Measurements from ENCODE around the gene ZNF14.
"Not testable (repeated sequence)": the region's sequence is repeated elsewhere in the genome, so short reads cannot be mapped to it uniquely, and the experiment has no call there.

Gene ZNF14

GRCh38 chr19:19775891-19776205 lies 42.9 kb upstream of the ZNF14 start:
- Histone ChIP-seq H3K9me3 (ENCODE audit: control insufficient read depth, low read length) (no peaks in the 10 kb centered on the region), H3K4me3 (ENCODE audit: low read depth, low read length) (peak overlapping the region; percentile 88), H2AFZ (peak overlapping the region; percentile 77), H3K4me1 (no peaks in the 10 kb centered on the region), H3K9ac (peak overlapping the region; percentile 32), H3K79me2 (peaks cover 3% of the 10 kb centered on the region), H3K27ac (peak overlapping the region; percentile 65), H3K27me3 (ENCODE audit: control insufficient read depth, insufficient read depth, low read length) (no peaks in the 10 kb centered on the region), H3K36me3 (ENCODE audit: control insufficient read depth, insufficient read depth, low read length) (no peaks in the 10 kb centered on the region), H3K4me2 (ENCODE audit: low read length) (peak overlapping the region; percentile 75)
- TF ChIP-seq CTCF (IDR thresholded peaks at IDR 0.05) = no peak

DNA sequence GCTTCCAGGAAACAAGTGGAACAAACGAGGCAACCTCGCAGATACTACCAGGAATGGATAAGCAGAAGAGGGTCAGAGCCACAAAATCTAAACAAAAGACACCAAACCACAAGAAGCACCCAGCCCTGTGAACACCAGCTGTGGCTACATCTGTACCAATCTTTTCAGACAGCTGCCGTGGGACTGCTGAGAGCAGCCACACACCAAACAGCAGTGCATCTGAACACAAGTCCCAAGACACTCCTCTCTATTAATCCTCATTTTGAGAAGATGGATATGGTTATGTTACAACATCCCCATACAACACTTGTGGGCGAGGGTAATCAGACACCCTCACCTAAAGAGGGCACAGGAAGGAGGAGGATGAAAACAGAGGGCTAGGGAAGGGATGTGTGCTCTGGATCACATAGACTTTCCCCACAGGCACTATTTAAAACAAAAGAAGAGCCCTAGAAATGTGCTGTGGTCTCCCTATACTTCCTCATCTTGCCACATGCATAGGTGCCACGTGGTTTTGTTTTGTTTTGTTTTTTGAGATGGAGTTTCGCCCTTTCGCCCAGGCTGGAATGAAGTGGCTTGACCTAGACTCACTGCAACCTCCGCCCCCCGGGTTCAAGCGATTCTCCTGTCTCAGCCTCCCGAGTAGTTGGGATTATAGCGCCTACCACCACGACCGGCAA lies 41.6 kb upstream of the ZNF14 start:
- peaks cover 3% of the 10 kb centered on the region for H3K79me2 ChIP-seq
- no peak overlapping the region for H3K9ac ChIP-seq
- no peak for TF ChIP-seq CTCF (IDR thresholded peaks at IDR 0.05)
- no peak overlapping the region for H3K27ac ChIP-seq
- no peaks in the 10 kb centered on the region for H3K9me3 ChIP-seq (ENCODE audit: control insufficient read depth, low read length)
- H3K4me1 ChIP-seq = no peaks in the 10 kb centered on the region
- H3K4me3 ChIP-seq (ENCODE audit: low read depth, low read length) = no peak overlapping the region
- H3K36me3 ChIP-seq (ENCODE audit: control insufficient read depth, insufficient read depth, low read length) = no peaks in the 10 kb centered on the region
- H3K4me2 ChIP-seq (ENCODE audit: low read length) = no peak overlapping the region
- H3K27me3 ChIP-seq (ENCODE audit: control insufficient read depth, insufficient read depth, low read length) = no peaks in the 10 kb centered on the region
- no peak overlapping the region for H2AFZ ChIP-seq

DNA sequence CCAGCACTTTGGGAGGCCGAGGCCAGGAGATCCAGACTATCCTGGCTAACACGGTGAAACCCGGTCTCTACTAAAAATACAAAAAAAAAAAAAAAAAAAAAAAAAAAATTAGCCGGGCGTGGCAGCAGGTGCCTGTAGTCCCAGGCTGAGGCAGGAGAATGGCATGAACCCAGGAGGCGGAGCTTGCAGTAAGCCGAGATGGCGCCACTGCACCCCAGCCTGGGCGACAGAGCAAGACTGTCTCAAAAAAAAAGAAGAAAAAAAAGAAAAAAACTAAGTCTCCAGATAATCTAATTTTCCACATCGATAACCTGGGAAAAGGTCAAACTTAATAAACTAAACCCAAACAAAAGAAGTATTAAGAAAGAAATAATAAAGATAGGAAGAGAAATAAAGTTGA lies 39.1 kb upstream of the ZNF14 start:
- H3K27me3 ChIP-seq (ENCODE audit: control insufficient read depth, insufficient read depth, low read length); H3K27ac ChIP-seq; H2AFZ ChIP-seq; H3K4me2 ChIP-seq (ENCODE audit: low read length); H3K9ac ChIP-seq; H3K9me3 ChIP-seq (ENCODE audit: control insufficient read depth, low read length); H3K4me1 ChIP-seq; H3K36me3 ChIP-seq (ENCODE audit: control insufficient read depth, insufficient read depth, low read length); H3K79me2 ChIP-seq; H3K4me3 ChIP-seq (ENCODE audit: low read depth, low read length): not testable (repeated sequence)

- H3K4me2 ChIP-seq (ENCODE audit: low read length); H3K27ac ChIP-seq; H3K36me3 ChIP-seq (ENCODE audit: control insufficient read depth, insufficient read depth, low read length); H3K9ac ChIP-seq; H3K79me2 ChIP-seq; H2AFZ ChIP-seq; H3K27me3 ChIP-seq (ENCODE audit: control insufficient read depth, insufficient read depth, low read length); H3K4me1 ChIP-seq; H3K4me3 ChIP-seq (ENCODE audit: low read depth, low read length); H3K9me3 ChIP-seq (ENCODE audit: control insufficient read depth, low read length): not testable (repeated sequence)
Observed at GRCh38 chr19:19769971-19770370, 37.1 kb upstream of the ZNF14 start.

GRCh38 chr19:19758164-19758563 lies 25.3 kb upstream of the ZNF14 start:
- Histone ChIP-seq H3K9me3 (ENCODE audit: control insufficient read depth, low read length) (no peaks in the 10 kb centered on the region), H3K9ac (no peak overlapping the region), H3K4me3 (ENCODE audit: low read depth, low read length) (no peak overlapping the region), H3K79me2 (no peaks in the 10 kb centered on the region), H3K4me1 (no peaks in the 10 kb centered on the region), H3K36me3 (ENCODE audit: control insufficient read depth, insufficient read depth, low read length) (no peaks in the 10 kb centered on the region), H3K27me3 (ENCODE audit: control insufficient read depth, insufficient read depth, low read length) (no peaks in the 10 kb centered on the region), H3K27ac (no peak overlapping the region), H2AFZ (no peak overlapping the region), H3K4me2 (ENCODE audit: low read length) (no peak overlapping the region)
- no peak for TF ChIP-seq CTCF (IDR thresholded peaks at IDR 0.05)

GRCh38 chr19:19752760-19753403 lies 20.0 kb upstream of the ZNF14 start:
- Histone ChIP-seq H3K4me3 (ENCODE audit: low read depth, low read length) (no peak overlapping the region), H3K36me3 (ENCODE audit: control insufficient read depth, insufficient read depth, low read length) (no peaks in the 10 kb centered on the region), H2AFZ (no peak overlapping the region), H3K9ac (no peak overlapping the region), H3K4me1 (no peaks in the 10 kb centered on the region), H3K9me3 (ENCODE audit: control insufficient read depth, low read length) (no peaks in the 10 kb centered on the region), H3K4me2 (ENCODE audit: low read length) (no peak overlapping the region), H3K79me2 (no peaks in the 10 kb centered on the region), H3K27ac (no peak overlapping the region), H3K27me3 (ENCODE audit: control insufficient read depth, insufficient read depth, low read length) (no peaks in the 10 kb centered on the region)
- TF ChIP-seq CTCF (IDR thresholded peaks at IDR 0.05) = no peak

Measured in parathyroid adenoma (tissue), 2 donors.